ENCODE results near the gene GRIA4. TPM values are rescaled to one million over a fixed set of nuclear protein-coding genes. Genes with fewer than 3 reads are reported as not detected.

Gene GRIA4
- total and polyA plus RNA-seq, 2 of the 13 experiments (the other 11 are each of a cell fraction or from before 2014, with no cell fraction given) = not detected

DNA sequence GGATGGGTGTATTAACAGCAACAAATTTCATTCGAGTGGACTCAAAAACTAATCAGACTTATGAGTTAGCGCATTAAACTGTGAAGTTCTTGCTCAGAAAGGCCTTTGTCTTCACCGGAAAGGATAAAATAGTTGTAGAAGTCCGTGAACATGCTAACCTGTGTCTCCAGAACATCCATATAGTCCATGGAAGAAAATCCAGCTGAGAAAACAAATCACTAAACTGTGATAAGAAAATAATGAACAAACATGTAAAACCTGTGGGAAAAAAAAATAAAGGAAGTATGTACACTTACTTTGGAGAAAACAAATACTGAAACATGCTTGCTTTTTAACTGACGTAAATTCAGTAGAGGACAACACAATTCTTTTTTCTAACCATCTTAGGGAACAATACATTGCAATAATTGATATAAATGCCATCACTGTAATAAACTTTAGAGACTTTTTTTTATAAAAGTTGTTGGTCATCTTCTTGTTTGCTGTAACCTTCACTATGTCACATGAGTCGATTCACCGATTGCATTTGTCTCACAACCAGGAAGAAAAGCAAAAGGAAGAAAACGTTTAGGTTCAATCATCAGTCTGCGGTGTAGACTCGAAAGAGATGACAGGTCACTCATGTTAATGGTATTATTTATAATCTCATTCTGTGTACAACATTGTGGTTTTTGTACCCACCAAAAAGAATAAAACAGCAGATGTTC, 370.3 kb downstream of the GRIA4 start:
- H3K4me1 ChIP-seq (ENCODE audit: insufficient read depth, low read length) = no peaks in the 10 kb centered on the region
- H3K9ac ChIP-seq (ENCODE audit: insufficient read depth, low read depth, low read length) = no peak overlapping the region
- ChIA-PET CTCF (ENCODE audit: low intra/inter-chr PET ratio, low total read pairs) (no interaction called here), POLR2A (no interaction called here)
- H3K27ac ChIP-seq (ENCODE audit: extremely low read length, insufficient read depth, low read length) = no peak overlapping the region
- intact Hi-C loops (cut with micrococcal nuclease; ENCODE audit: unreplicated experiment) (no loop called here), in situ Hi-C loops (cut with HindIII; ENCODE audit: extremely low pct_ligation_motif_present, low pct_unique_long_range_greater_than_20kb) (no loop called here)
- no peaks in the 10 kb centered on the region for H3K9me3 ChIP-seq (ENCODE audit: low read length)
- TF ChIP-seq AGO2 (optimal IDR thresholded peaks at IDR 0.05; ENCODE audit: low read depth, low read length) = no peak
- no peak for TF ChIP-seq ZNF543 (CRISPR knock-in tag; IDR thresholded peaks at IDR 0.05)
- TF ChIP-seq, protein P1, sequence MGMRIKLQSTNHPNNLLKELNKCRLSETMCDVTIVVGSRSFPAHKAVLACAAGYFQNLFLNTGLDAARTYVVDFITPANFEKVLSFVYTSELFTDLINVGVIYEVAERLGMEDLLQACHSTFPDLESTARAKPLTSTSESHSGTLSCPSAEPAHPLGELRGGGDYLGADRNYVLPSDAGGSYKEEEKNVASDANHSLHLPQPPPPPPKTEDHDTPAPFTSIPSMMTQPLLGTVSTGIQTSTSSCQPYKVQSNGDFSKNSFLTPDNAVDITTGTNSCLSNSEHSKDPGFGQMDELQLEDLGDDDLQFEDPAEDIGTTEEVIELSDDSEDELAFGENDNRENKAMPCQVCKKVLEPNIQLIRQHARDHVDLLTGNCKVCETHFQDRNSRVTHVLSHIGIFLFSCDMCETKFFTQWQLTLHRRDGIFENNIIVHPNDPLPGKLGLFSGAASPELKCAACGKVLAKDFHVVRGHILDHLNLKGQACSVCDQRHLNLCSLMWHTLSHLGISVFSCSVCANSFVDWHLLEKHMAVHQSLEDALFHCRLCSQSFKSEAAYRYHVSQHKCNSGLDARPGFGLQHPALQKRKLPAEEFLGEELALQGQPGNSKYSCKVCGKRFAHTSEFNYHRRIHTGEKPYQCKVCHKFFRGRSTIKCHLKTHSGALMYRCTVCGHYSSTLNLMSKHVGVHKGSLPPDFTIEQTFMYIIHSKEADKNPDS (CRISPR knock-in tag; IDR thresholded peaks at IDR 0.05) = no peak
- TF ChIP-seq ZNF496 (CRISPR knock-in tag; IDR thresholded peaks at IDR 0.05; ENCODE audit: insufficient replicate concordance) = no peak
- TF ChIP-seq, protein P2, sequence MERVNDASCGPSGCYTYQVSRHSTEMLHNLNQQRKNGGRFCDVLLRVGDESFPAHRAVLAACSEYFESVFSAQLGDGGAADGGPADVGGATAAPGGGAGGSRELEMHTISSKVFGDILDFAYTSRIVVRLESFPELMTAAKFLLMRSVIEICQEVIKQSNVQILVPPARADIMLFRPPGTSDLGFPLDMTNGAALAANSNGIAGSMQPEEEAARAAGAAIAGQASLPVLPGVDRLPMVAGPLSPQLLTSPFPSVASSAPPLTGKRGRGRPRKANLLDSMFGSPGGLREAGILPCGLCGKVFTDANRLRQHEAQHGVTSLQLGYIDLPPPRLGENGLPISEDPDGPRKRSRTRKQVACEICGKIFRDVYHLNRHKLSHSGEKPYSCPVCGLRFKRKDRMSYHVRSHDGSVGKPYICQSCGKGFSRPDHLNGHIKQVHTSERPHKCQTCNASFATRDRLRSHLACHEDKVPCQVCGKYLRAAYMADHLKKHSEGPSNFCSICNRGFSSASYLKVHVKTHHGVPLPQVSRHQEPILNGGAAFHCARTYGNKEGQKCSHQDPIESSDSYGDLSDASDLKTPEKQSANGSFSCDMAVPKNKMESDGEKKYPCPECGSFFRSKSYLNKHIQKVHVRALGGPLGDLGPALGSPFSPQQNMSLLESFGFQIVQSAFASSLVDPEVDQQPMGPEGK (CRISPR knock-in tag; IDR thresholded peaks at IDR 0.05) = no peak
- H3K79me2 ChIP-seq (ENCODE audit: insufficient read depth, low read length) = no peaks in the 10 kb centered on the region
- FAIRE-seq = no peak
- no TSS peak for BruUV-seq (replicated peaks)
- ATAC-seq = no peak
- no peak overlapping the region for H3K4me2 ChIP-seq (ENCODE audit: low read depth, low read length)
- H2AFZ ChIP-seq (ENCODE audit: low read length) = no peak overlapping the region
- no peaks in the 10 kb centered on the region for H3K27me3 ChIP-seq (ENCODE audit: control insufficient read depth in 1 of 2, insufficient read depth in 2 of 2, low read length in 2 of 2)
- H3K4me3 ChIP-seq (replicated peaks in 1 of 3; ENCODE audit: insufficient read depth in 1 of 3, low read depth in 2 of 3, low read length in 3 of 3) = no peak overlapping the region
- no peaks in the 10 kb centered on the region for H3K36me3 ChIP-seq (replicated peaks in 1 of 2; ENCODE audit: control insufficient read depth in 1 of 2, insufficient read depth in 2 of 2, low read length in 2 of 2)
- WGBS (ENCODE audit: low lambda C conversion rate) = 27% methylated on average over 10 of the region's 10 CpGs
- DNase-seq (ENCODE audit: low spot score) = no peak
- H4K20me1 ChIP-seq (ENCODE audit: insufficient read depth, low read length) = no peaks in the 10 kb centered on the region
